ENCODE data around the gene PGBD5. TPM values are rescaled to one million over a fixed set of nuclear protein-coding genes. Genes with fewer than 3 reads are reported as not detected.

The PGBD5 gene
- total RNA-seq, 1 donor from 2014 or later, result 14.0 TPM

DNA sequence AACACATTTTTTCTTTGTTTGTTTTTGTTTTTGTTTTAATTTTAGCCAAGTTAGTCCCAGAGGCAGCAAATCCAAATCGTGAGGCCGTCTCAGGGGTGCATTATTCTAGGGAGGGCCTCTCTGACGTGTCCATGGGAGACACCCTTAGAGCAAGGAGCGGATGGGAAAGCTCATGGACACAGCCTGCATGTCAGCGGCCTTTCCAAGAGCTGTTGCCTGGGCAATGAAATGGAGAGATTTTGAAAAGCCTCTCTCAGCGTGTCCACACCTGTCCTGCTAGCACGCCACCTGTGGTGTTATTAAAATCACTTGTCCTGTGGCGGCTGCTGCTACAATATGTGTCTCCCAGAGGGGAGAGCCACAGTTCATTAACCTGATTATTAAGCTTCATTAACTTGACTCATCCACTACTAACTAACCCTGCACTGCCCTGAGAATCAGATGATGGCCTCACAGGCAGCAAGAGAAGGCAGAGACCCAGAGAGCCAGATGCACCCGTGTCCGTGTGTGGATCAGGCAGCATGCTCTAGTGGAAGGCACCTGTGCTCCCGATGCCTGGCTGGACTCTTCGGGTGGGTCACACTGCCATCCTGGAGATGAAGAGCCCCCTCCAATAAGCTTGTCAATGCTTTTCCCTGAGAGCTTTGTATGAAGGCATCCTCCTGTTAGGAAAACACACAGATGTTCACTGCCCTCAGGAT lies 133.3 kb downstream of the PGBD5 start:
- peak; percentile 47 for DNase-seq (ENCODE audit: low spot score)
- intact Hi-C loops (cut with DNase I), result no loop called here

DNA sequence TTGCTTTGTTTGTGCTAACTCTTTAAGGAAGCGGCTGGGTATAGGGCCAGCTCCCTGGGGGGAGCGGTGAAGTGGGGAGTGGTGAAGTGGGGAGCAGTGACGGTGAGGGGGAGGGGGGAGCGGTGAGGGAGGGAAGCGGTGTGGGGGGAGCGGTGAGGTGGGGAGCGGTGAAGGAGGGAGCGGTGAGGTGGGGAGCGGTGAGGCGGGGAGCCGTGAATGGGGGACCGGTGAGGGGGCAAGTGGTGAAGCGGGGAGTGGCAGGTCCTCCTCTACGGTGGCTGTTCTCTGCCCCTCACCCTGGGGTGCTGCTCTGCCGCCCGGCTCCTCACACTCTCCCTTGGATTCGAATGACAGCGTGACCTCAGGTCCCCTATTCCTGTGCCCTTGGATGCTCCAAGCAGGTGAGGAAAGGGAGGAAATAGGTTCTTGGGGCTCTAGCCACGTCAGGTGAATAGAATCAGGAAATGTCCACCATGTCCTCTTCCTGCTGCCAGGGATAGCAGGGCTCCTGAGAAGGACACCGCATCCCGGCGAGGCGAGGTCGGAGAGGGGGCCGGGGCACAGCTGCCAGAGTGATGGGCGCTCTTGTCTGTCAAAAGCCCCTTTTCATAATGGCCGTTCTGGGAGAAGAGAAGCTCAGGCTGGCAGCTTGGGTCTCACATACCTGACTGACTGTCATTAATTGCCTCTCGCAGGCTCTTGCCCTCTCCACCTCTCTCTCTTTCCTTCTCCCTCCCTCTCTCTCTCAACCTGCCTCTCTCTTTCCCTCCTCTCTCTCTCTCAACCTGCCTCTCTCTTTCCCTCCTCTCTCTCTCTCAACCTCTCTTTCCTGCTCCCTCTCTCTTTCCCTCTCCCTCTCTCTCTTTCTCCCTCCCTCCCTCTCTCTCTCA lies 134.2 kb downstream of the PGBD5 start:
- DNase-seq (ENCODE audit: low spot score), result peak; percentile 67
- intact Hi-C loops (cut with DNase I), result no loop called here

DNA sequence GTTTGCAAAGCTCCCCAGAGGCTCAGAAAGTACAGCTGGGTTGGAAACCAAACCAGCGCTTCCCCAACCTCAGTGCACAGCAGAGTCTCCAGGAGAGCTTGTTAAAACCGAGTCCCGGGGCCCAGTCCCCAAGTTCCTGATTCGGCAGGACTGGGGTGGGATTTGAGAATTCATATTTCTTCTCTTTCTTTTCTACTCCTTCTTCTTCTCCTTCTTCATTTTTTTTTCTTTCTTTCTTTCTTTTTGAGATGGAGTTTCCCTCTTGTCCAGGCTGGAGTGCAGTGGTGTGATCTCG lies 136.8 kb downstream of the PGBD5 start:
- DNase-seq (ENCODE audit: low spot score), result peak; percentile 65
- intact Hi-C loops (cut with DNase I), result no loop called here

DNA sequence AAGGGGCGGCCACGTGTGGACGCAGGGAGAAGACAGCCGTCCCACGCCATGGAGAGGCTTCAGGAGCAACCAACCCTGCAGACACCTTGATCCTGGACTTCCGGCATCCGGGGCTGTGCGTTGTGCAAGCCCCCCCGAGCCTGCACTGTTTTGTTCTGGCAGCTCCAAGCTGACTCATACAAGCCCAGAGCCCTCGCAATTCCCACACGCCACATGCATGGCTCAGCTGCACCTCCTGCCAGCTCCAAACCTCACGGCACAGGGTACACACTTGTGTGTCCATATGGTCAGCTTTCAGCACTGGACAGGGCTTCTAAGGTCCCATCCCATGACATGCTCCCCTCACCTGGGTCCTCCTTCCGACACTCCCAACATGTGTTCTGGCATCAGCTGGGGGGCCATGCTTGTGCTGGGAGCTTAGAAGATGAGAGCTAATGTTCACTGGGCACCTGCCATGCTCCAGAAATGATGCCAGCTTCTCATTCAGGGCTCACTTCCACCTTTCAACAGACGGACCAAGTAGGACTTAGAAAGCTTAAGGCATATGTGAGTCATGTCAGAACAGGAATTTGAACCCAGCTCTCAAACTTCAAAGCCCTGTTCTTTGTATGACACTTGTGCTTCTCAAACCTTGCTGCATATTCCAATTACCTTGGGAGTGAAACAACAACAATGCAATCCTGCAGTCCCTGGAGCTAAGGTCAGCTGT lies 137.3 kb downstream of the PGBD5 start:
- intact Hi-C loops (cut with DNase I), result no loop called here
- DNase-seq (ENCODE audit: low spot score), result peak; percentile 62

DNA sequence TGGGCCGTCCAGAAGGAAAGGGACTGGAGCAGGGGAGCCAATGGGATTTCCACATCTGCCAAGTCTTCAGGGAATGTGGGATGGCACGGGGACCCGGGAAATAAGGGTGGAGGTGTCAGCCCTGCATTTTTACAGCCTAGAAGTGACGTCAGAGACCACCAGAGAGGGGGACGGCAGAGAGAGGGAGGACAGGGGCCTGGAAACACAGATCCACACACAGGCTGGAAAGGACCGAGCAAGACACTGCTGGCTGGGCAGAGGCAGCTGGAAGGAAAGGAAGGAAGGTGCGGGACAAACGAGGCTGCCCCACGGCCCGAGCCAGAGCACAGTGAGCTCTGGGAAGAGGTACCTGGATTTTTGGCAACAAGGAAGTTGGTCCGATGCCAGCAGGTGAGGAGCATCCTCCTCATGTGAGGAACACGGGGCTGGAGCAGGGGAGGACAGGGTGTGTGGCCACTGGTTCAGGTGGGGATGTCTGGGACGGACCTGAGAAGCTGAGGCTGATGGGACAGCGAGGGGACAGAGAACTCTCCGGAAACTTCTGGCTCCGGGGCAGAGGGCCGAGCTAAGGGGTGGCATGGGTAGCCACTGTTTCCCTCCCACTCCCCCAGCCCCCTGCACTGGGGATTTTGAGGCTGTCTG lies 138.3 kb downstream of the PGBD5 start:
- peak; percentile 72 for DNase-seq (ENCODE audit: low spot score)
- intact Hi-C loops (cut with DNase I), result no loop called here

DNA sequence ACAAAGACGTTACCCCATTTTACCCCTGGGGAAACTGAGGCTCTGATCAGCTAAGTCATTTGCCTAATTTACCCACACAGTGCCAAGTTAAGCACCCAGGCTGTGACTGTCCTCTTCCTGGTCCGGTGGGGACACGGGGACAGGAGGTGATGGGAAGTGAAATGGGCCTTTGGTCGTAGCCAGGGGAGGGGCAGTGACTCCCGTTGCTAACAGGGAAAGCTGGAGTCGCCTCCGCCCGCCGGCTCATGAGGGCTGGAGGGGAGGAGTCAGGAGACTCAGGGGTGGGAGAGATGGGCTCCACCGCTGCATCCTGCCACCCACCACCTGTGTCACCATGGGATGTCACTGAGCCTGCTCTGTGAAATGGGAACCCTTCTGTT lies 139.3 kb downstream of the PGBD5 start:
- peak; percentile 54 for DNase-seq (ENCODE audit: low spot score)
- intact Hi-C loops (cut with DNase I), result no loop called here

DNA sequence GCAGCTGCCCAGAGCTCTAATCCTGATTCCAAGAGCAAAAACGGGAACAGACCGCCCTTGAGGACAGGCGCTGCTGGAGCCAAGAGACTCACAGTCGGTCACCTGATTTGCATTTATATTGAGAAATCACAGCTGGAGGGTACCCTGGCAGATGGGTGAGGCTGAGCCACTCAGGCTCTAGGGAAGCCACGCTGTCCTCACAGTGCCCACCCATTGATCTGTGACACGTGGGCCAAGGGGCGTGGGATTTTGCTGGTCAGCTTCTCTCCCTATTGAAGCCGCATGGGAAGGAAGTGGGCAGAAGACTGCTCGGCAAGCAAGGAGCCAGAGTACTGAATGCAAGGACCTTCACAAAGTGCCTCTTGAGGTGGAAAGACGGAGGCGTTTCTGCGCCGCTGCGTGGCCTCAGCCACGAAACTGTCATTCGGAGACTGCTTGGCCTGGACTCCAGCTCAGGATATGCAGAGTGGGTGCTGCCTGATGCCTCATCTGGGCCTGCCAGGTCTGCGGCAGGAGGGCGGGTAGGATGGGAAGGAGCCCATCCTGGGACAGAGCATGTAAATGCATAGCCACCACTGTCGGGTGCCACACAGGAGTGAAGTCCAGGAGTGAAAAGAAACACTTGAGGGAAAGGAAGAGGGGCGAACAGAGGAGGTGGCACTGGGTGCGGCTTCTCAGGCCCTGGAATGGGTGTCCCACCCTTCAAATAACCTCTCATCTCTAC lies 139.8 kb downstream of the PGBD5 start:
- DNase-seq (ENCODE audit: low spot score), result peak; percentile 47
- intact Hi-C loops (cut with DNase I), result no loop called here

DNA sequence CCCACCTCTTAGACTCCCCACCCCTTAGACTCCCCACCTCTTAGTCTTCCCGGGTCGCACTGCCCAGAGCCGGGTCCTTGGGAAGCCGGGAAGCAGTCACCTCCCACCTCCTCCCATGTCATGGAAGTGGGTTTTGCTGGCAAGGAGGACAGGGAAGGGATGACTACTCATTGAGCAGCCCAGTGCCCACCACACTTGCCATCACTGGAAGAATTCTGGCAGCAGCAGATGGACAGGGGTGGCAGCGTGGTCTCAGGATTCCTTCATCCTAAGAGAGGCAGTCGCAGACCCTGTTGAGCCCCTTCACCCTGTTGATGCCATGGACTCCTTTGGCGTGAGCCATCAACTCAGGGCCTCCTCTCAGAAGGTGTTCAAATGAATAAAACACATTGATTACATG lies 140.8 kb downstream of the PGBD5 start:
- DNase-seq (ENCODE audit: low spot score), result peak; percentile 70
- intact Hi-C loops (cut with DNase I), result no loop called here

DNA sequence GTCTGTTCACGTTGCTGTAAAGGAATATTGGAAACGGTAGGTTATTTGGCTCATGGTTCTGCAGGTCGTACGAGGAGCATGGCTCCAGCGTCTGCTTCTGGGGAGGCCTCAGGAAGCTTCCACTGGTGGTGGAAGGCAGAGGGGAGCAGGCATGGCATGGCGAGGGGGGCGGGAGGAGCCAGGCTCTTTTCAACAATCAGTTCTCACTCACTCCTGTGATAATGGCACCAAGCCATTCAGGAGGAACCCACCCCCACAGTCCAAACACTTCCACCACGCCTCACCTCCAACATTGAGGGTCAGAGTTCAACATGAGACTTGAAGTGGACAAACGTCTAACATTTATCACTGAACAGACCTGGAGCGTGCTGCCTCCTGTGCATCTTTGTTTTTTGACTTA lies 141.2 kb downstream of the PGBD5 start:
- intact Hi-C loops (cut with DNase I), result no loop called here
- peak; percentile 50 for DNase-seq (ENCODE audit: low spot score)

DNA sequence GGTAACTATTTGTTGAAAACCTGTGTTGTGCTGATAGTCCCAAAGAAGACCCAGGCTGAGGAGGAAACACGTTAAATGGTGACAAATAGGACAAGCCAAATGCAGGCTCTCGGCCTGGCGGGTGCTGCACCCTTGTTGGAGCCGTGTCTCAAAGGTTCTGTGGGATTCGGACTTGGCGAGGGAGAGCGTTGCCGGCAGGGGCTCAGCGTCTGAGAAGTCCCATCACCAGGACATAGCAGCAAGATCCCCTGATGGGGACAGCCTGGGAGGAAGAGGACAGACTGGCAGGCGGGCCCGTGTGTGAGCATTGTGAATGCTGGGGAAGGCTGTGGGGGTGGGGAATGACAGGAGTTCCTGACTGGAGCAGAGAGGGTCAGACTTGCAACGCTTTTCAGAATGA lies 142.5 kb downstream of the PGBD5 start:
- intact Hi-C loops (cut with DNase I), result no loop called here

DNA sequence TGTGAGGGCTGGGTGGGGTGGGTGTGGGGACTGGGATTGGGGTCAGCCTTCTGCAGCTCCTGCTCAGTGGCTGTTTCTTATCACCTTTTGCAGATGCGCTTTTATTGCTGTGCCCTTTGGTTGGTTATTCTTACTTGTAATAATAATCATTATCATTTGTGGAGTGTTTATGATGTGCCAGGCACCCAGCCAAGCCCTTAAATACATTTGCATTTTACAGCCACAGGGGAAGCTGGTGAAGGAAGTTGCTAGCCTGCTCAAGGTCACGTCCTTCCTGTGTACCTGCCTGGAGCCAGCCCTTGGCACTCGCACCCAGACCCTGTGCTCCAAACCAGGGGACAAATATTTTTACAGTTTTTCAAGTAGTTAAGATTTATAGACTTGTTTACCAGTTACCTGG lies 144.0 kb downstream of the PGBD5 start:
- intact Hi-C loops (cut with DNase I), result no loop called here

More for the DNA sequence above, 142.5 kb downstream of the PGBD5 start:
- no peak for DNase-seq (ENCODE audit: low spot score)

DNA sequence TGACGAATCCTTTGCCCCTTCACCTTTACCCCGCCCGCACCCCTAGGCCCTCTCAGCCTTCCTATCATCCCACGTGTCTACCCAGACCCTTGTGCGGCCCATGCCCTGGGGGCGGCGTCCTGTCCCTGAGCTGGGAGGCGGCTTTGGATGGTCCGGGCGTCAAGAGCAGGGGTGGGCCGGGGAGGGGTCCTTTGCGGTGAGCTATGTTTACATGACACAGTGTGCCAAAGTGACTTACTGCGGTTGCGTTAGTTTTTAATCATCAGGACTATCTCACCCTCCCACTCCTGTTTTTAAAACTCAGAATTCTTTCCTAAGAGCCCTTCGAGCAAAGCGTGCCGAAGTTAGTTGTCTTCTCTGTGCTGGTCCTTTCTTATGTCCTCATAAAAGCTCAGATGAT lies 144.6 kb downstream of the PGBD5 start:
- intact Hi-C loops (cut with DNase I), result no loop called here
- no peak for DNase-seq (ENCODE audit: low spot score)

More for the DNA sequence above, 144.0 kb downstream of the PGBD5 start:
- DNase-seq (ENCODE audit: low spot score), result no peak

DNA sequence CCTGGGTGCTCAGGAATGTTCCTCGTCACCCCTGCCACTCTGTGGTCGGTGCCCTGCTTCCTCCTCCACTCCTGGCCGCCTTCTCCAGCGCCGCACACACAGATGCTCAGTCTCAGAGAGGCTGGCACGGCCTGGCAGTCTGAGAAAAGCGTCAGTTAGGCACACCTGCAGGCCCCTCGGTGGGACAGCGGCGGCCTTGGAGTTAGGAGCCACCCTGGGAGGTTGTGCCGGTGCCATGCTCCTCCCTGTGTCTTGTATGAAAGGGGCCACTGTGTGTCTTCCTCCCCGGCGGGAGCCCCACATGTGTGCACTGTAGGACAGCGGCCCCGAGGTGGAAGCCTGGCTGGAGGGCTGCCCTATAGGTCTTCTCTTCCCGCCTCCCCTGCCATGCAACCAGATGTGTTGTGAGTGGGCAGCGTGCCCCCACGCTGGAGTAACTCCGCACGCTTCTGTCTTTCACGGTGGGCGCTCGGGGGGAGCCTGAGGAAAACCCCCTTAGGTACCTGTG lies 145.2 kb downstream of the PGBD5 start:
- intact Hi-C loops (cut with DNase I), result no loop called here
- DNase-seq (ENCODE audit: low spot score), result peak; percentile 64

DNA sequence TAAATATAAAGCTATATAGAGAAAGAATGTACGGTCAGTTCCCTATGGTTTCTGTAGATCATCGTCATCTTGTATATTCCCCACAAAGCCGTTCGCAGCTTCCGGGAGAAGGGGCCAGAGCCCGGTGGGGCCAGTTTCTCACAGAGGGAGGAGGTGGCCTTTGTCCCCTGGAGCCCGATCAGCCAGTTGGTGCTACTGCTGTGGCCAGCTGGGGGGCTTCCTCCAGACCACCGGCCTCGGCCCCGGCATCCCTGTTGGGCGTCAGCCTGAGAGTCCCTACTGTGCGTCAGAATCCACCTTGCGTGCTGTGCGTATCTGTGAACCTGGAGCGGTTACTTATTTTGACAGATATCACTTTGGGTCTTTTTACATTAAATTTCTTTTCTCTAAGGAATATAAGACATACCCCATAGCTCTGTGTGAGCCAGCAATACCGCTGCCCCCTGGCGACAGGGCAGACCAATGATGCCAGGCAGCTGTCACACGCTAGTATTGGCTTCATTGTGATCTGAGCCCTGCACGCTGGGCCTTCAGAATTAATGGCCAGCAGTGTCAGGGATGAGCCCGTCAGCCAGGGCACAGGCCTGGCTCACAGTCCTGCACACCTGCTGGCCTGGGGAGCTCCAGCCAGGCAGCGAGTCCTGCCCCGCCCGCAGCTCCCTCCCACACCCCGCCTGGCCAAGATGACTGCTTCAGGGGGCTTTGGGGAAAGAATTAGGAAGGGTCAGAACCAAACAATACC lies 145.9 kb downstream of the PGBD5 start:
- intact Hi-C loops (cut with DNase I), result no loop called here
- DNase-seq (ENCODE audit: low spot score), result peak; percentile 67

DNA sequence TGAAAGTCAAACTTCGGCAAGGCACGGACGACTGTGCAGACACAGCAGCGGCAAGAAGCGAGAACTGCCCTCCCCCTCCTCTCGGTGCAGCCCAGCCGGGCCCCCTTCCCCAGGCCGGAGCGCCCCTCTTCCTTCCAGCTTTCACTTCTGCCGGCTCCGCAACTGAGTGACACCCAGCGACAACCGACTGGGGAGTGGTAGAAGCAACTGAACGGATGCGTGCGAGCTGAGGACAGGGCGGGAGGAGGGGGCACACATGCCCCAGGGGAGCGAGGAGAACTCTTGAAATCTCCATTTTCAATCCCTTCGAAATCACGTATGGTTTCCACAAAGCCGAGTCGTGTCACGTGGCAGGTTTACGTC lies 146.6 kb downstream of the PGBD5 start:
- peak; percentile 54 for DNase-seq (ENCODE audit: low spot score)
- intact Hi-C loops (cut with DNase I), result no loop called here

DNA sequence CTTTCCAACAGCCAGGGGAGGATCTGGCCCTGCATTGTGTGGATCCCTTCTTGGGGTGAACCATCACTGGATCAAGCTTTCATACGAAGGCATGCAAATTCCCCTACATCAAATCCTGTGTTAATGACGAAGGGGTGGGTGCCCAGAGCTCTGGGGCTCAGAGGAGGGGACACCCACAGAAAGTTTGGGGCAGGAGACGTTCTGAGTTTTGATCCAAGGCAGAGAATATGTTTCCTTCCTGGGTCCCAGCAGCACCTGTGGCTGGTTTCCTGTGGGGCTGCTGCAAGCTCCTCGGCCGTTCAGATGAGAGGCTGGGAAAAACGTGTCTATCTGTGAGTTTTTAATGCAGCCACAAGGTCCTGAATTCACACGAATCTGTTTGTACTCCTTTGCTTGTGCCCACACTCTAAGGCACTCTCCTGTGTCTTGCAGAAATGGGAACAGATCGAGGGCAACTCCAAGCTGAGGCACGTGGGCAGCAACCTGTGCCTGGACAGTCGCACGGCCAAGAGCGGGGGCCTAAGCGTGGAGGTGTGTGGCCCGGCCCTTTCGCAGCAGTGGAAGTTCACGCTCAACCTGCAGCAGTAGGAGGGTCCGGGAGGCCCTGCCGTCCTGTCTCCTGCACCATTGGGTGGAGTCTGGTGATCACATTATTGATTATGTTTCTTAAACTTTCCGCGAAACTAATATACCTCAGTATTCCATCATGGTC lies 147.1 kb downstream of the PGBD5 start:
- DNase-seq (ENCODE audit: low spot score), result peak; percentile 35
- intact Hi-C loops (cut with DNase I), result no loop called here

DNA sequence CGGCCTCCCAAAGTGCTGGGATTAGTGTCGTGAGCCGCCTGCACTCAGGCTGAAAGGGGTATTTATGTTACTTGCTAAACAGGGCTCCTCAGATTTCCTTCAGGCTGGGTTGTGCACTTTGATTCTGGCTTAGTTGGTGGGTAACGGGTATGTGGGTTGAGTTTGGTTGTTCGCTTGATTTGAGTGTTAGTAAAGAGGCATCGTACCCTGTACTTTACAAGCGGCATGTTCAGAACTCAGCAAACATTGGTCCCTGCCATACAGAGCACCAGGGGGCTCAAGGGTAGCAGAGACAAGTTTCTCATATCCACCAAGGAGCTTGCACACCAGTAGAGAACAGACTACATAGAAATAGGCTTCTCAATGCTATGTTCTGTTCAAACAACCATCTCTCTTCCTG lies 147.8 kb downstream of the PGBD5 start:
- intact Hi-C loops (cut with DNase I), result no loop called here
- no peak for DNase-seq (ENCODE audit: low spot score)
